ENCODE results near the gene RIPPLY1.

DNA sequence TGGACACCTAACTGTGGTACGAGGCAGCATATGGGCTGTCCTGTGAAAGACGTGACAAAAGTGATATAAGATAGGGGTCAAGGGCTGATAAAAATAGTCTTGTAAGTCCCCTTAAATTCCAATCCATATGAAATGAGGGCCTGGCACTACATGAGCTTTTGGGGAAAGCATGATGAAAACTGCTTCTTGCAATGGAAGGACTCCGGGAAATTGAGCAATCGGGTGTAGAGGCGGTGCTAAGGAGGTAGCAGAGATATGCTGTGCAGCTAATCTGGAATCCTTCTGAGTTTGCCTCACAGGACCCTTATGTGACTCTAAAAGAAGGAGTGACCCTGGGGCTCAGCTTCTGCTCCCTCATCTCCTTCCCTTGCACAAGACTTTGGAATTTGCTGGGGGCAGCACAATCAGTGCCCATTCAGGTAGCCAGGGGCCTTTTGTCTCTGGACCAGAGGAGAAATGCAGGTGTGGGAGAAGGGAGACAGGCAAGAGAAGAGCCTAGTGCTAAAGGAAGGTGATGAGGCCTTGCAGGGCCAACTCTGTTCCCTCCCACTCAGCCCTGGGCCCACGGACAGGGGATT is 29.9 kb upstream of the RIPPLY1 start:
- TF ChIP-seq CTCF (IDR thresholded peaks at IDR 0.05), result no peak
- no peak for TF ChIP-seq POLR2A (IDR thresholded peaks at IDR 0.05)
